GM18909 (cell line): ENCODE data around the gene TCF4.

Experiments
- ATAC-seq: cut with Tn5 transposase; IDR thresholded peaks from one replicate; pipeline ENCODE4 v1.9.1; 2021; ENCODE audit warnings: mild to moderate bottlenecking; ENCODE audit not compliant: unreplicated experiment, poor library complexity

The TCF4 gene

GRCh38 chr18:55228191-55228590 lies 359.8 kb downstream of the TCF4 start:
- no peak for ATAC-seq

GRCh38 chr18:55227771-55228170 lies 360.2 kb downstream of the TCF4 start:
- no peak for ATAC-seq

- no peak for ATAC-seq
Measured at GRCh38 chr18:55226044-55226443, 361.9 kb downstream of the TCF4 start.

- ATAC-seq, result no peak
Measured at GRCh38 chr18:55224086-55224625, 363.8 kb downstream of the TCF4 start.

GRCh38 chr18:55221622-55222021 lies 366.4 kb downstream of the TCF4 start:
- no peak for ATAC-seq

- peak; percentile 83 for ATAC-seq
Measured at GRCh38 chr18:55220523-55220922, 367.5 kb downstream of the TCF4 start.

- no peak for ATAC-seq
Measured at GRCh38 chr18:55219823-55220222, 368.2 kb downstream of the TCF4 start.

- ATAC-seq, result no peak
Measured at GRCh38 chr18:55219059-55219458, 368.9 kb downstream of the TCF4 start.

GRCh38 chr18:55214969-55215368 lies 373.0 kb downstream of the TCF4 start:
- no peak for ATAC-seq

GRCh38 chr18:55214534-55214933 lies 373.5 kb downstream of the TCF4 start:
- ATAC-seq, result no peak

GRCh38 chr18:55213586-55213985 lies 374.4 kb downstream of the TCF4 start:
- no peak for ATAC-seq

- ATAC-seq, result no peak
Measured at GRCh38 chr18:55206927-55207326, 381.1 kb downstream of the TCF4 start.

- ATAC-seq, result no peak
Measured at GRCh38 chr18:55202232-55202917, 385.6 kb downstream of the TCF4 start.

- ATAC-seq, result no peak
Measured at GRCh38 chr18:55199291-55199963, 388.6 kb downstream of the TCF4 start.

- no peak for ATAC-seq
Measured at GRCh38 chr18:55195863-55196262, 392.1 kb downstream of the TCF4 start.

- no peak for ATAC-seq
Measured at GRCh38 chr18:55189972-55190371, 398.0 kb downstream of the TCF4 start.

- no peak for ATAC-seq
Measured at GRCh38 chr18:55186588-55186987, 401.4 kb downstream of the TCF4 start.

GRCh38 chr18:55185391-55185790 lies 402.6 kb downstream of the TCF4 start:
- no peak for ATAC-seq

- no peak for ATAC-seq
Measured at GRCh38 chr18:55179835-55180234, 408.2 kb downstream of the TCF4 start.

- no peak for ATAC-seq
Measured at GRCh38 chr18:55179425-55179824, 408.6 kb downstream of the TCF4 start.

- ATAC-seq, result no peak
Measured at GRCh38 chr18:55173291-55173690, 414.7 kb downstream of the TCF4 start.
